HepG2 (cell line): ENCODE data around the gene MYL3.

Source experiments
- MLXIP ChIP-seq: sonication (generic); formaldehyde crosslinking; IDR thresholded peaks from 2 replicates; pipeline ENCODE4 v1.9.0; 2021; ENCODE audit warnings: missing genetic modification reagents, borderline replicate concordance
- TAF1 ChIP-seq: sonication (generic); formaldehyde crosslinking; IDR thresholded peaks from 2 replicates; pipeline ENCODE4 v1.4.0; 2020; ENCODE audit warnings: missing genetic modification reagents
- ZNF713 ChIP-seq: sonication (generic); formaldehyde crosslinking; IDR thresholded peaks from 2 replicates; pipeline ENCODE4 v1.4.0; 2020; ENCODE audit warnings: mild to moderate bottlenecking, missing genetic modification reagents

GRCh38 chr3:46829699-46830208 is 33.5 kb downstream of the MYL3 start:
- TF ChIP-seq ZNF713 (CRISPR knock-in tag), result no peak
- TF ChIP-seq MLXIP (CRISPR knock-in tag), result no peak
- TF ChIP-seq TAF1 (CRISPR knock-in tag), result no peak
